MCF 10A (cell line): ENCODE measurements around the gene GAS6. TPM values are rescaled to one million over a fixed set of nuclear protein-coding genes. Genes with fewer than 3 reads are reported as not detected.

ENCODE experiments used
- BruUV-seq: library from RNA; stranded (reverse); fragments of 400-500 nt; replicated peaks from 2 replicates; lab custom pipeline; 2021; lab: Mats Ljungman, UMichigan
- CTCF ChIA-PET: fragments of 300-600 bp; sonication (Branson Sonifier 250); formaldehyde crosslinking; extraction: SDS; loops from one replicate; lab custom pipeline; 2021; ENCODE audit warnings: antibody characterized with exemption, inconsistent platforms; lab: Yijun Ruan, JAX
- POLR2A ChIA-PET: fragments of 300-600, 350-650 bp; sonication (Branson Sonifier 250); formaldehyde crosslinking; extraction: SDS; loops from one replicate; lab custom pipeline; 2020; ENCODE audit warnings: antibody characterized with exemption, inconsistent platforms; lab: Yijun Ruan, JAX
- DNase-seq: peaks from one replicate; pipeline ENCODE4 v3.0.0-alpha.2; 2018; ENCODE audit not compliant: unreplicated experiment
- H3K27ac Mint-ChIP-seq: one replicate; pipeline ENCODE4 v1.8.0; 2022; ENCODE audit warnings: mild to moderate bottlenecking, low read depth, mixed read lengths; ENCODE audit not compliant: unreplicated experiment
- H3K27me3 Mint-ChIP-seq: one replicate; pipeline ENCODE4 v1.8.0; 2022; ENCODE audit warnings: mixed read lengths; ENCODE audit not compliant: insufficient read depth, unreplicated experiment
- H3K36me3 Mint-ChIP-seq: one replicate; pipeline ENCODE4 v1.8.0; 2022; ENCODE audit warnings: mild to moderate bottlenecking, moderate library complexity, mixed read lengths; ENCODE audit not compliant: insufficient read depth, unreplicated experiment
- H3K4me1 Mint-ChIP-seq: one replicate; pipeline ENCODE4 v1.8.0; 2022; ENCODE audit warnings: mixed read lengths; ENCODE audit not compliant: insufficient read depth, unreplicated experiment
- H3K4me3 Mint-ChIP-seq: one replicate; pipeline ENCODE4 v1.8.0; 2022; ENCODE audit warnings: mild to moderate bottlenecking, moderate library complexity, mixed read lengths; ENCODE audit not compliant: unreplicated experiment
- H3K9me3 Mint-ChIP-seq: one replicate; pipeline ENCODE4 v1.8.0; 2022; ENCODE audit warnings: mixed read lengths; ENCODE audit not compliant: unreplicated experiment
- CTCF ChIP-seq: fragments of 200-600 bp; IDR thresholded peaks from one replicate; pipeline ENCODE4 v1.8.0; 2022; ENCODE audit warnings: antibody characterized with exemption, mild to moderate bottlenecking; ENCODE audit not compliant: unreplicated experiment
- intact Hi-C: fragments of 100-400 bp; cut with micrococcal nuclease; formaldehyde crosslinking; loops from 2 replicates; pipeline ENCODE4 v1.14.1; 2022
- total RNA-seq: library from RNA; stranded (reverse); gene quantifications from 2 replicates; pipeline ENCODE4 v1.2.3, GENCODE V29; 2022

Gene GAS6
- total RNA-seq, 1 experiment from 2014 or later: 92.3 TPM

- BruUV-seq: no TSS peak
- CTCF ChIA-PET: interaction anchor here (0.6 kb wide), 1 partner anchor 355 kb away, joined by 3 read pairs; no protein-coding TSS in a partner anchor
These were observed 13.0 kb downstream of the GAS6 start for GRCh38 chr13:113850722-113851479.

DNA sequence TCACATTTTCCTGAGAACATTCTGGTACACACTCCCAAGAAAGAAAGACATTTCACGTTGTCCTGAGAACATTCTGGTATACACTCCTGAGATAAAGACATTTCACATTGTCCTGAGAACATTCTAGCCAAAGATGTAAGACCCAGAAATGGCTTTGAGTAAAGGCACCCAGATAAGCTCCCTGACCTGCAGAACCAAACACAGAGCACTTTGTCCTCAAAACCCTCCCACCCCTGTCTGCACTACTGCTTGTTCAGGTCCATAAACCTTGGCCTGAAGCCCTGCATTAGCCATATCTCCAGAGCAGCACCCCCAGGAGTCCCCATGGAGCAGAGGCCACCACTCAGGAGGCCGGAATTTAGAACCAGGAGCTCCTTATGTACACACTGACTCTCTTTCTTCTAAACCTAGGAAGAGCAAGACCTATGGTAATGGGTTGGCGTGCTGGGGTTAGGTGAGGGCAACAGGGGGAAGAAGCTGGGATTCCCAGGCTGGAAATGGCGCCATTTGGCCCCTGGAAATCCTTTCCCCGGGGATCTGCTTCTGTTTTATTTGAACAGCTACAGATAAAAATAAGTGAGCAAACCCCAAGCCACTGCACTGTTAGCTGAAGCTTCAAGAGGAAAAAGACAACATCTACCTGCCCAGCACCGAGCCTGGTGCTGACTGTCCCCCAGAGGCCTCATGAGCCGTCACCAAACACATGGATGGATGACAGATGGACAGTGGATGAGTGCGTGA lies 13.7 kb downstream of the GAS6 start:
- BruUV-seq: no TSS peak
- TF ChIP-seq CTCF: no peak
- Mint-ChIP-seq H3K9me3 (no peaks in the 10 kb centered on the region), H3K27ac (no peak overlapping the region), H3K27me3 (no peaks in the 10 kb centered on the region), H3K4me3 (no peak overlapping the region), H3K4me1 (peaks cover 7% of the 10 kb centered on the region), H3K36me3 (peaks cover 22% of the 10 kb centered on the region)
- ChIA-PET POLR2A (interaction anchor here (0.7 to 4.2 kb wide), 7 partner anchors 10 to 120 kb away, joined by 3 to 52 read pairs (median 8); partner anchors contain the start of gene GAS6), CTCF (interaction anchor here (0.6 kb wide), 2 partner anchors 74 to 356 kb away, joined by 3 read pairs; no protein-coding TSS in a partner anchor)
- intact Hi-C loops: loop anchor here (2.0 kb wide), 1 partner anchor 13 kb away; no protein-coding TSS in a partner anchor
- DNase-seq: no peak

More at GRCh38 chr13:113850722-113851479, 13.0 kb downstream of the GAS6 start:
- Mint-ChIP-seq H3K27ac (no peak overlapping the region), H3K27me3 (no peaks in the 10 kb centered on the region), H3K4me1 (peaks cover 5% of the 10 kb centered on the region), H3K4me3 (no peak overlapping the region), H3K36me3 (peaks cover 15% of the 10 kb centered on the region), H3K9me3 (no peaks in the 10 kb centered on the region)
- POLR2A ChIA-PET: interaction anchor here (1.4 to 4.2 kb wide), 3 partner anchors 10 to 13 kb away, joined by 5 to 52 read pairs (median 19); no protein-coding TSS in a partner anchor
- intact Hi-C loops: no loop called here
- no peak for TF ChIP-seq CTCF
- no peak for DNase-seq

DNA sequence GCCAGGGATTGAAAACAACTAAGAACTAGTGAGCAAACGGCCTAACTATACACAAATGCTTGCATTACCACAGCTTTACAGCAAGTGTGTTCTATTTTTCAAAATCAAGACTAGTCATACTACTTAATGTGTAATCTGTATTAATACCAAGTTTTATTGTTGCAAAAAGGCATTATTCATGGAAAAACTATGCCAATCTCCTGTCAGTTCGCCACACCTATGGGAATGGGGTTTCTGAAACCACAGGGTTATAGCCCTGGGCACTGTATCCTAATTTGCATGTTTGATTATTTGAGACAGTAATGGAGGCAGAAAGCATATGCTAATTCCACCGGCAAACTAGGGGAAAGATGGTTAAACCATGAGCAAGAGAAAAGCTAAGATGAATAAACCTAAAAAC lies 14.3 kb downstream of the GAS6 start:
- Mint-ChIP-seq H3K36me3 (peaks cover 25% of the 10 kb centered on the region), H3K27me3 (no peaks in the 10 kb centered on the region), H3K27ac (no peak overlapping the region), H3K4me1 (peaks cover 13% of the 10 kb centered on the region), H3K4me3 (no peak overlapping the region), H3K9me3 (no peaks in the 10 kb centered on the region)
- BruUV-seq: no TSS peak
- POLR2A ChIA-PET: interaction anchor here (0.7 to 4.2 kb wide), 7 partner anchors 9 to 121 kb away, joined by 3 to 52 read pairs (median 8); partner anchors contain the start of gene GAS6
- CTCF ChIA-PET: interaction anchor here (0.6 to 0.8 kb wide), 2 partner anchors 24 to 74 kb away, joined by 3 read pairs; no protein-coding TSS in a partner anchor
- intact Hi-C loops: loop anchor here (2.0 kb wide), 1 partner anchor 13 kb away; no protein-coding TSS in a partner anchor
- no peak for TF ChIP-seq CTCF
- peak; percentile 44 for DNase-seq
